Measurements from ENCODE around the gene LCT.
"Not testable (repeated sequence)": the region's sequence is repeated elsewhere in the genome, so short reads cannot be mapped to it uniquely, and the experiment has no call there.

The LCT gene

GRCh38 chr2:135797497-135798274, 39.3 kb downstream of the LCT start:
- DNase-seq (ENCODE audit: low spot score), result peak; percentile 88

- DNase-seq (ENCODE audit: low spot score), result no peak
Measured at GRCh38 chr2:135796606-135797005, 40.4 kb downstream of the LCT start.

- DNase-seq (ENCODE audit: low spot score), result not testable (repeated sequence)
Measured at GRCh38 chr2:135795641-135796040, 41.3 kb downstream of the LCT start.

GRCh38 chr2:135792401-135793150, 44.4 kb downstream of the LCT start:
- no peak for DNase-seq (ENCODE audit: low spot score)

GRCh38 chr2:135791418-135792190, 45.4 kb downstream of the LCT start:
- no peak for DNase-seq (ENCODE audit: low spot score)

- DNase-seq (ENCODE audit: low spot score), result no peak
Measured at GRCh38 chr2:135790423-135790822, 46.6 kb downstream of the LCT start.

GRCh38 chr2:135786823-135787222, 50.2 kb downstream of the LCT start:
- DNase-seq (ENCODE audit: low spot score), result peak; percentile 67

GRCh38 chr2:135785032-135785431, 52.0 kb downstream of the LCT start:
- DNase-seq (ENCODE audit: low spot score), result no peak

- no peak for DNase-seq (ENCODE audit: low spot score)
Measured at GRCh38 chr2:135783439-135783838, 53.5 kb downstream of the LCT start.

- DNase-seq (ENCODE audit: low spot score), result no peak
Measured at GRCh38 chr2:135782231-135782630, 54.8 kb downstream of the LCT start.

GRCh38 chr2:135776367-135776766, 60.6 kb downstream of the LCT start:
- no peak for DNase-seq (ENCODE audit: low spot score)

- DNase-seq (ENCODE audit: low spot score), result no peak
Measured at GRCh38 chr2:135775420-135775819, 61.6 kb downstream of the LCT start.

GRCh38 chr2:135773917-135774316, 63.1 kb downstream of the LCT start:
- DNase-seq (ENCODE audit: low spot score), result no peak

GRCh38 chr2:135773319-135773718, 63.7 kb downstream of the LCT start:
- DNase-seq (ENCODE audit: low spot score), result no peak

GRCh38 chr2:135768863-135769262, 68.1 kb downstream of the LCT start:
- no peak for DNase-seq (ENCODE audit: low spot score)

GRCh38 chr2:135762530-135762929, 74.5 kb downstream of the LCT start:
- no peak for DNase-seq (ENCODE audit: low spot score)

GRCh38 chr2:135762022-135762421, 75.0 kb downstream of the LCT start:
- no peak for DNase-seq (ENCODE audit: low spot score)

- no peak for DNase-seq (ENCODE audit: low spot score)
Measured at GRCh38 chr2:135756692-135757091, 80.3 kb downstream of the LCT start.

- no peak for DNase-seq (ENCODE audit: low spot score)
Measured at GRCh38 chr2:135755573-135755972, 81.4 kb downstream of the LCT start.

GRCh38 chr2:135745545-135745944, 91.4 kb downstream of the LCT start:
- peak; percentile 69 for DNase-seq (ENCODE audit: low spot score)

- peak; percentile 6 for DNase-seq (ENCODE audit: low spot score)
Measured at GRCh38 chr2:135744760-135745314, 92.1 kb downstream of the LCT start.

GRCh38 chr2:135743860-135744259, 93.1 kb downstream of the LCT start:
- DNase-seq (ENCODE audit: low spot score), result no peak

Data from AG08395 (cell line).